ENCODE measurements around the gene RPS27L.
A peak's percentile ranks its signal among the peaks of the same experiment; 100 is the strongest.

Gene RPS27L

GRCh38 chr15:63157118-63157843 is at the start of gene RPS27L:
RPS27L (minus strand) TSS chr15:63157477; CDS start chr15:63157405, 72 bp downstream.
- DNase-seq: peak; percentile 95

DNA sequence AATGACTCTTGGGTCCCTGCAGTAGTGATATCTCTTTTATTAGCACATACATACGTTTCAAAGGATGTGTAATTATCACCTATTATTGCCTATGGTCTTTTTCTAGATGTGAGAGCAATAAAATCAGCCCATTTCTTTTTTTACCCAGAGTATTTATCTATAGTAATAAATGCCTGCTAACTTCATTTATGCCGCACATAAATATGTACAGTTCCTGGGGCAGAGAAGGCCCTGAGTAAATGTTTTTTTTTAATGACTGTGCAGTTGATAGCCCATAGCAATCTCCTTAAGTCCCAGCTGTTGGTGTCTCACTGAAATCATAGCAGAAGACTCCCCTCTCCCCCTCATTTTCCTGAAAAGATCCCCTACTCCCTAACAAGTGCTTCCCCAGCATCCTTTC is 48.8 kb upstream of the RPS27L start:
- no peak for DNase-seq

DNA sequence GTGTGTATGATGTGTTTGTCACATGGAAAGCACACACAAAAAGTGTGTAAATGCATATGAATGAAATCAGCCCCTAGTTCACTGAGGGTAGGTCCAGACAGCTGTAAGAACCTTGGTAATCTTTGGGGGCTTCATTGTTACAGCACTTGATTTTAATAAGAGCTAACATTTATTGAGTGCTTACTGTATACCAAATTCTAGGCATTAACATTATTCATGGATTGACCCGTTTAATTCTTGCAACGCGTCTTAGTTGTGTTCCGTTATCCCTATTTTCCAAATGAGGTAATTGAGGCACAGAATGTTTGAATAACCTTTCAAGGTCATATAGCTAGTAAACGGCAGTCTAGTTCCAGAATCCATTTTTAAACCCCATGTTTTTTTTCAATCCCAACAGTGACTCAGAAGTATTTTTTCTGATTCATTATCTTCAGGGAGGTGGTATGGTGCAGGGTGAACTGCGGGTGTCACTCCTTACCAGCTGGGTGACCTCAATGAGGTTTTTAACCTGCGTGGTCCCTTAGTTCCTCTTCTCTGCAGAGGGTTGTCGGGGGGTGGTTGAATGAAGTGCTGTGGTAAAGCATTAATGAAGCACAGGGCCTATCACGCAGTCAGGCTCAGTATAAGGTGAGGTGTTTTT is 46.3 kb upstream of the RPS27L start:
- peak; percentile 59 for DNase-seq

GRCh38 chr15:63202861-63203260 is 45.6 kb upstream of the RPS27L start:
- DNase-seq: no peak

DNA sequence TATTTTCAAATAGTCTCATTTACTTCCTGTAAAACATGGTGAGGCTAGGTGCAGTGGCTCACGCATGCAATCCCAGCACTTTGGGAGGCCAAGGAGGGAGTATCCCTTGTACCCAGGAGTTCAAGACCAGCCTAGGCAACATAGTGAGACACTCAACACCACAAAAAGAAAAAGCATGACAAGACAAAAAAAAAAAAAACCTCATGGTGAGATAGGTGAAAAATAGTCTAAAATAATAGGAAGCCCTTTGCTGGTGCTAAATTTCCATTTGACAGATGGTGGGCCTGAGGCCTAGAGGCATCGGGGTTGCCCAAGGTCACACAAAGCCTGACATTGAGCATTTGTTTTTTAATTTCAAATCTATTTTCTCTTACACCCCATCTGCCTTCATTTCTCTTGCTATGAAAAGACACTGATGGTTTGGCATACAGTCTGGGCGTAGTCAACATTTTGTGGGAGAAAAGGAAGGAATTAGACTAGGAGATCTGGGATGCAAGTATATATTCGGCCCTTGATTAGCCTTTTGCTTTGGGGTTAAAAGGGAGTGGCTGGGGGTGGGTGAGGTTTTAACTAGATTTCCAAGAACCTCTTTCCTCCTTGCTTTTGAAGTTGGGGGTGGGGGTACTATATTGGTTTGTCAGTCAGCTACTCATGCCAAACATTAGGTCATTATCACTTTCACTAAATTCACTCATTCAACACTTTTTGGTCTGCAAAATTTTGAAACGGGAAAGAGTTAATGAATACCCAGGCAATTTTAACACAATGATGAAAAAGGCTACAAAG is 43.4 kb upstream of the RPS27L start:
- peak; percentile 55 for DNase-seq

DNA sequence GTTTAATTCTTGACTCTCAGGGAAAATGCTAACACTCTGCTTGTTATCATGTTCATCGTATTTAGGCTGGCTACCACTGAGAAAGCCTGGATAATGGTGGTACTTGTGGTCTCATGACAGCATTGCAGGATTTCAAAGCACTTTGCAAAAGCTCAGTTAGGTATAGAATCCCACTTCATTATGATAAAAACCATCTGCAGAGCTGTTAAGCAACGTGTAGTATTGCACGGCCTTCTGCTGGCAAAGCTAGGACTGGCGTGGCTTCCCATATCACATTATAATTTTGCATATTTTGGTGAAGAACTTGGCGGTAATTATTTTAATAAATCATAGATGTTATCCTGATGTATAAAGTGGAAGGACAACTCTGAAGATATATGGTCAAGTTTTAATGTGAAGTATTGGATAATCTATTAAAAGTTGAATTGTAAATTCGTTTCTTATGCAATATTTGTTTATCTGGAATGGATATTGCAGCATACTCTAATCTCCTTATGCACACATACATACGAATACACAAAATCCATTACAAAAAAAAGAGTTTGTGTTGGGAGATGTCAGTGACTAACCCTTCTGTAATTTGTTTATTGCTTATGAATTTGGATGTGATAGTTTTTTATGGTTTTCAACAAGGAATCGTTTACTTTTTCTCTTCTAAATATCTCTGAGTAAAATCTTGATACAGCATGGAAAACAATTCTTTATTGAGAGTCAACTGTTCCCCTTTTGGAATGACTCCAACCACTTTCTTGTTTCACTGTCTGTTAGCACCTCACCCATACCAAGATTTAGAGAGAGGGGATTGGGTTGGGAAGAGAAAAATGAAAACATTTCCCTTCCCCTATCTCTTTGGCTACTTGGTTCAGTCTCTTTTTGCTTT is 41.3 kb upstream of the RPS27L start:
- DNase-seq: peak; percentile 68

DNA sequence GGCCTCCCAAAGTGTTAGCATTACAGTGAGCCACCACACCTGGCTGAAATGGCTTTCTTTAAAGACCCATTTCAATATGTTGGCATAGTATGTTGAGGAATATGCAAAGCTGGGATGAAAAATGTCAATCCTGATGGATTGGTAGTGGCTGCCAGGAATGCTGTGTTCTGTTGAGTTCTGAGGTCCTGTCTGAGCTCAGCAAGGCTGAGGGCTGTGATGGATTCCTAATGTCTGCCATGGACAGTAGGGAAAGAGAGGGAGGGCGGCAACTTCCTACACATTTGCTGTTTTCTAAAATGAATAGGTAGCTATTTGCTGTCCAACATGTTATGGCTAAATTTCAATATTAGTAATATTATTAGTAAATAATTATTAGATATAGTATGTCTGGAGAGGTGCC is 40.3 kb upstream of the RPS27L start:
- no peak for DNase-seq

GRCh38 chr15:63196842-63197241 is 39.6 kb upstream of the RPS27L start:
- no peak for DNase-seq

GRCh38 chr15:63195569-63196015 is 38.3 kb upstream of the RPS27L start:
- no peak for DNase-seq

GRCh38 chr15:63194880-63195568 is 37.7 kb upstream of the RPS27L start:
- DNase-seq: no peak

GRCh38 chr15:63194302-63194701 is 37.0 kb upstream of the RPS27L start:
- DNase-seq: no peak

DNA sequence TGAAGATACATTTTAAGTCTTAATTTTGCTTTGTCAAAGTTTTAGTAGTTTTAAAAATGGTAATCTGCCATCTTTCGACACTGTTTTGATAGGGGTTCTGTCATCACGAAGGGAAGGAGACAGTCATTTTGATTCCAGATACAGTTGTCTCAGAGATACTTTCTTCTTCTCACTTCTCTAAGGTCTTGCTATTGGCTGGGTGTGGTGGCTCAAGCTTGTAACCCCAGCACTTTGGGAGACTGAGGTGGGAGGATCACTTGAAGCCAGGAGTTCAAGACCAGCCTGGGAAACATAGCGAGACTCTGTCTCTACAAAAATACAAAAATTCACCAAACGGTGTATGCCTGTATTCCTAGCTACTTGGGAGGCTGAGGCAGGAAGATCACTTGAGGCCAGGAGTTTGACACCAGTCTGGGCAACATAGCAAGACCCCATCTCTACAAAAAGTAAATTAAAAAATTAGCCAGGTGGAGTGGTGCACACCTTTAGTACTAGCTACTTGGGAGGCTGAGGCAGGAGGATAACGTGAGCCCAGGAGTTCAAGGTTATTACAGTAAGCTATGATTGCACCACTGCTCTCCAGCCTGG is 35.4 kb upstream of the RPS27L start:
- no peak for DNase-seq

- DNase-seq: peak; percentile 87
Measured at GRCh38 chr15:63191895-63192618, 34.8 kb upstream of the RPS27L start.

GRCh38 chr15:63190769-63191649 is 33.7 kb upstream of the RPS27L start:
- peak; percentile 19 for DNase-seq

DNA sequence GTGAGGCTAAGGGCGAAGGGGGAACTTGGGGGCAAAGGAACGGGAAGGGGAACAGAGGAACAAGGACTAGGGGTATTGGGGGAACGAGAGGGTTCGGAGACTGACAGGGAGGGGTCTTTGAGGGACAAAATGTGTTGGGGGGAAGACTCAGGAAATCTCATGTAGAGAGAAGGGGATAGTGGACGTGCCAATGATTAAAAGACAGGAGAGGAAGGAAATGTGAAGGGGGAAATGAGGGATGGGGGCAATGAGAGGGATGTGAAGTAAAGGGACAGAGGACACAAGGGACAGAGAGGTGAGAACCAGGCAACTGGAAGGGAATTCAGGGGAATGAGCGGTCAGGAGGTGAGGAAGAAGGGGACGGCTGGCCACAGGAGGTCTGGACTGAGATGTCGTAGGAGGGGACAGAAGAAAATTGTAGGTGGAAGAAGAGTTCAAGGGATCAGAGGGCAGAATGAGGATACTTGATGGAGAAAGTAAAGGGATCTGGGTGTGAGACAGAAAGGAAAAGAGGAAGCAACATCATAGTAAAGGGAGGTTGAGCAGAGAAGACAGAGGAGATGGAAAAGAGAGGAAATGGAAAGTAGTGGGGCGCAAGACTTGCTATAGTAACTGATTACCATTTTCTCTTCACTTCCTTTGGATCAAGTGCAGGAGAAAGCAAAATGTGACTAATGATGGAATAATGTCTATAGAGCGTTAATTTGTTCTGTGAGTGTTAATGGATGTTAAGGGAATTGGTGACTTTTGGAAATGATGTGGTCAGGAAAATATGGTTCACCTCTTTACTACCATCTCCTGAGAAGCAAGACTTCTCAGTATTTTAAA is 32.9 kb upstream of the RPS27L start:
- peak; percentile 30 for DNase-seq

DNA sequence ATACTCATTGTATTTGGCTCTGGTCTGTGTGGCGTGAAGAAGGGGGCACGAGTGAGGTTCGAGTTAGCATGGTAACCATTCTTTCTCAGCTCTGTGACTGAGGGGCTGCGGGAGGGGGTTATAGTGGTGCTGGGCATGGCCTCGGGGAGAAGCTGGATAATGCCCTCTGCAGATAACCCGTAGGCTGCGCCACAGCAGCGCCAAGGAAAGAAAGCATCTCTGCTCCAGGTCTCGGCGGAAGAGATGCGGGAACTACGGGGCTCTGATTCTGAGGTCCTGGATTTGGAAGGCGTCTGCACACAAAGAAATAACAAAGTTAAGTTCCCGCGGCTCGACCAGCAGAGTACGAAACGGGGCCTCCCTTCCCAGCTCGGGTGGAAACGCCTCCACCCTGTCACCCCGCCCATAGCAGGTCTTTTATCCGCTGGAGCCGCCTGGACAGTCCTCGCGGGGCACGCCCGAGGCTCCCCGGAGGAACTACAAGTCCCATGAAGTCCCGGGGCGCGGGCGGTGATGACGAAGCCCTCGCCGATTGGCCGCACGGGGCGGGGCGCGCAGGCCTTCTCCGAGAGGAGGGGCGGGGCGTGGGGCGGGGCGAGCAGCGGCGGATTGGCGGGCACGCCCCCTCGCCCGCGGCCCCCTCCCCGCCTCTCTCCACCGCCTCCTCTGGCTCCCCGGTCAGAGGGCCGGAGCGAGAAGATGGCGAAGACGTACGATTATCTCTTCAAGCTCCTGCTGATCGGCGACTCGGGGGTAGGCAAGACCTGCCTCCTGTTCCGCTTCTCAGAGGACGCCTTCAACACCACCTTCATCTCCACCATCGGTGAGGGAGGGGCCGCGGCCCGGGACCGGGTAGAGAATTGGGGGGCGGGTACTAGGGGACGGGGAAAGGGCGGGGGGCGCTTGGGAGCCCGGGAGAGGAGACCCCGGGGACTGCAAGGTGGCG is 31.9 kb upstream of the RPS27L start, which contains the start of gene RAB8B:
TSS of gene RAB8B (plus strand) at position 681 of the 946 bp plus-strand sequence. CDS start at position 700, 19 bp downstream.
- DNase-seq: peak; percentile 97

DNA sequence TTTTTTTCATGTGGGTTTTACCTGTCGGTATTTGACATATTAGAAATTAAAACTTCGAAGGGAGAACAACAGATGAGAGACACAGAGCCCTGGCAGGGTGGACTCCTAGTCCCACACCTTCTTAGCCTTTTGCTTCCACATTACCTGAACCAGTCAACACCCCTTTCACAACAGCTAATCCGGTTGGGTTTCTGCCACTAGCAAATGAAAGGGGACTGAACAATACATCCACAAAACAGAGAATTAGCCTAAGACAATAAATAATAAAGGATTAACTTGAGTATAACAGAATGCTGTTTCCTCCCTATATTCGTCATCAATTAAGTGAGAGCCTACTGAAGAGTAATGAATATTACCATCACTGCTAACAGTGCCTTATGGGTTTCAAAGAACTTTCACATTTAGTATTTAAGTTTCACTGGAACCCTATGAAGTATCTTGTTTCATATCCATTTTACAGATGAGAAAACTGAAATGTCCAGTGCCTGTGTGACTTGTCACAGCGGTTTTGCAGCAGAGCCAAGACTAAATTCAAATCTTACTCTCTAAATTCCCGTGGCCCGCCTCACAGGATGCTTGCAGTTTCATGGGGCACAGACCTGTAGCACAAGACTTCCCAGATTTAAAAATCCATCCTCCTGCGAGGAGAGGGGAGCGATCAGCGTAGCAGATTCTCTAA is 31.1 kb upstream of the RPS27L start:
- no peak for DNase-seq
